Measurements from ENCODE around the gene MIB2. TPM values are rescaled to one million over a fixed set of nuclear protein-coding genes. Genes with fewer than 3 reads are reported as not detected.

The MIB2 gene
- polyA plus RNA-seq, 6 donors from 2014 or later: 11.0 to 20.6 (median 13.1) TPM

GRCh38 chr1:1612104-1612400 is 3.2 kb upstream of the MIB2 start:
- peaks cover 28 to 33% (median 29%) of the 10 kb centered on the region in 3 donors for H3K4me1 Mint-ChIP-seq
- no peak for ATAC-seq (ENCODE audit: low read depth in 2 of 2)
- no peaks in the 10 kb centered on the region for H3K9me3 Mint-ChIP-seq
- no peaks in the 10 kb centered on the region for H3K36me3 Mint-ChIP-seq
- H3K27me3 Mint-ChIP-seq: no peaks in the 10 kb centered on the region
- H3K27ac Mint-ChIP-seq: peak overlapping the region in 1 of 6 donors; percentile 7
- DNase-seq: no peak
- peak overlapping the region in 1 of 8 donors; percentile 53 for H3K4me3 Mint-ChIP-seq

- peak overlapping the region; percentile 66 to 98 (median 92) for H3K4me3 Mint-ChIP-seq
- H3K27me3 Mint-ChIP-seq: no peaks in the 10 kb centered on the region
- DNase-seq: no peak
- H3K36me3 Mint-ChIP-seq: no peaks in the 10 kb centered on the region
- peaks cover 24 to 31% (median 27%) of the 10 kb centered on the region in 3 donors for H3K4me1 Mint-ChIP-seq
- no peak for ATAC-seq (ENCODE audit: low read depth in 2 of 2)
- no peaks in the 10 kb centered on the region for H3K9me3 Mint-ChIP-seq
- H3K27ac Mint-ChIP-seq: peak overlapping the region in 2 of 6 donors; percentile 52 to 79
Observed at GRCh38 chr1:1613509-1614082, 1.7 kb upstream of the MIB2 start.

GRCh38 chr1:1614204-1614953 is 921 bp upstream of the MIB2 start:
- H3K27me3 Mint-ChIP-seq: no peaks in the 10 kb centered on the region
- H3K36me3 Mint-ChIP-seq: no peaks in the 10 kb centered on the region
- H3K4me1 Mint-ChIP-seq: peaks cover 24 to 37% (median 27%) of the 10 kb centered on the region in 3 donors
- ATAC-seq (ENCODE audit: low read depth in 2 of 2) (no peak), DNase-seq (no peak)
- H3K27ac Mint-ChIP-seq: peak overlapping the region; percentile 96 to 99 (median 98)
- no peaks in the 10 kb centered on the region for H3K9me3 Mint-ChIP-seq
- peak overlapping the region; percentile 90 to 98 (median 95) for H3K4me3 Mint-ChIP-seq

- DNase-seq (no peak), ATAC-seq (ENCODE audit: low read depth in 2 of 2) (no peak)
- Mint-ChIP-seq H3K9me3 (no peaks in the 10 kb centered on the region), H3K4me3 (peak overlapping the region; percentile 90 to 98 (median 95)), H3K27ac (peak overlapping the region; percentile 96 to 99 (median 98)), H3K4me1 (peaks cover 24 to 37% (median 27%) of the 10 kb centered on the region in 3 donors), H3K27me3 (no peaks in the 10 kb centered on the region), H3K36me3 (no peaks in the 10 kb centered on the region)
Observed at GRCh38 chr1:1614954-1615255, 395 bp upstream of the MIB2 start.

GRCh38 chr1:1616045-1616790 is 918 bp downstream of the MIB2 start:
- H3K27me3 Mint-ChIP-seq: no peaks in the 10 kb centered on the region
- peak overlapping the region; percentile 27 to 94 (median 84) for H3K27ac Mint-ChIP-seq
- peak overlapping the region; percentile 72 to 98 (median 85) for H3K4me3 Mint-ChIP-seq
- no peaks in the 10 kb centered on the region for H3K9me3 Mint-ChIP-seq
- DNase-seq (no peak), ATAC-seq (ENCODE audit: low read depth in 2 of 2) (peak; percentile 9 to 10)
- peaks cover 24 to 37% (median 27%) of the 10 kb centered on the region in 3 donors for H3K4me1 Mint-ChIP-seq
- H3K36me3 Mint-ChIP-seq: no peaks in the 10 kb centered on the region

GRCh38 chr1:1616838-1617237 is 1.5 kb downstream of the MIB2 start:
- Mint-ChIP-seq H3K9me3 (no peaks in the 10 kb centered on the region), H3K4me3 (peak overlapping the region; percentile 72 to 98 (median 85)), H3K27me3 (no peaks in the 10 kb centered on the region)

GRCh38 chr1:1617516-1617915 is 2.2 kb downstream of the MIB2 start:
- DNase-seq (no peak), ATAC-seq (ENCODE audit: low read depth in 2 of 2) (no peak)
- H3K4me1 Mint-ChIP-seq: peaks cover 23 to 37% (median 24%) of the 10 kb centered on the region in 3 donors
- peak overlapping the region in 3 of 6 donors; percentile 60 to 91 (median 61) for H3K27ac Mint-ChIP-seq
- peak overlapping the region; percentile 72 to 98 (median 85) for H3K4me3 Mint-ChIP-seq
- no peaks in the 10 kb centered on the region for H3K9me3 Mint-ChIP-seq
- H3K27me3 Mint-ChIP-seq: no peaks in the 10 kb centered on the region
- H3K36me3 Mint-ChIP-seq: no peaks in the 10 kb centered on the region

More at GRCh38 chr1:1616838-1617237, 1.5 kb downstream of the MIB2 start:
- no peaks in the 10 kb centered on the region for H3K36me3 Mint-ChIP-seq
- ATAC-seq (ENCODE audit: low read depth in 2 of 2) (no peak), DNase-seq (no peak)
- peak overlapping the region in 4 of 6 donors; percentile 60 to 94 (median 75) for H3K27ac Mint-ChIP-seq
- H3K4me1 Mint-ChIP-seq: peaks cover 24 to 37% (median 27%) of the 10 kb centered on the region in 3 donors

- Mint-ChIP-seq H3K36me3 (no peaks in the 10 kb centered on the region), H3K9me3 (no peaks in the 10 kb centered on the region), H3K27ac (peak overlapping the region in 1 of 6 donors; percentile 91), H3K4me3 (peak overlapping the region in 5 of 8 donors; percentile 47 to 90 (median 86)), H3K27me3 (no peaks in the 10 kb centered on the region), H3K4me1 (peaks cover 24 to 37% (median 27%) of the 10 kb centered on the region in 3 donors)
- ATAC-seq (ENCODE audit: low read depth in 2 of 2) (no peak), DNase-seq (no peak)
Observed at GRCh38 chr1:1617925-1618324, 2.6 kb downstream of the MIB2 start.

- peaks cover 24 to 35% (median 26%) of the 10 kb centered on the region in 3 donors for H3K4me1 Mint-ChIP-seq
- H3K27ac Mint-ChIP-seq: no peak overlapping the region
- H3K4me3 Mint-ChIP-seq: peak overlapping the region in 1 of 8 donors; percentile 86
- no peaks in the 10 kb centered on the region for H3K9me3 Mint-ChIP-seq
- H3K36me3 Mint-ChIP-seq: no peaks in the 10 kb centered on the region
- ATAC-seq (ENCODE audit: low read depth in 2 of 2) (no peak), DNase-seq (no peak)
- no peaks in the 10 kb centered on the region for H3K27me3 Mint-ChIP-seq
Observed at GRCh38 chr1:1618396-1619068, 3.2 kb downstream of the MIB2 start.

- peak overlapping the region in 1 of 8 donors; percentile 9 for H3K4me3 Mint-ChIP-seq
- no peaks in the 10 kb centered on the region for H3K36me3 Mint-ChIP-seq
- ATAC-seq (ENCODE audit: low read depth in 2 of 2) (no peak), DNase-seq (no peak)
- no peaks in the 10 kb centered on the region for H3K27me3 Mint-ChIP-seq
- no peaks in the 10 kb centered on the region for H3K9me3 Mint-ChIP-seq
- peaks cover 10 to 21% (median 12%) of the 10 kb centered on the region in 3 donors for H3K4me1 Mint-ChIP-seq
- no peak overlapping the region for H3K27ac Mint-ChIP-seq
Observed at GRCh38 chr1:1619917-1620361, 4.6 kb downstream of the MIB2 start.

GRCh38 chr1:1620433-1621139 is 5.3 kb downstream of the MIB2 start:
- Mint-ChIP-seq H3K36me3 (no peaks in the 10 kb centered on the region), H3K9me3 (no peaks in the 10 kb centered on the region), H3K4me1 (peaks cover 8 to 19% (median 11%) of the 10 kb centered on the region in 3 donors), H3K27me3 (no peaks in the 10 kb centered on the region), H3K4me3 (peak overlapping the region in 1 of 8 donors; percentile 9), H3K27ac (no peak overlapping the region)
- no peak for DNase-seq
- no peak for ATAC-seq (ENCODE audit: low read depth in 2 of 2)

GRCh38 chr1:1621173-1622009 is 6.1 kb downstream of the MIB2 start:
- Mint-ChIP-seq H3K4me3 (no peak overlapping the region), H3K9me3 (no peaks in the 10 kb centered on the region), H3K36me3 (no peaks in the 10 kb centered on the region), H3K27ac (no peak overlapping the region), H3K4me1 (peaks cover 10 to 18% (median 11%) of the 10 kb centered on the region in 3 donors), H3K27me3 (no peaks in the 10 kb centered on the region)
- DNase-seq (no peak), ATAC-seq (ENCODE audit: low read depth in 2 of 2) (no peak)
